IMR-90 (cell line): ENCODE results near the gene CTNNAL1. TPM values are rescaled to one million over a fixed set of nuclear protein-coding genes. Genes with fewer than 3 reads are reported as not detected.

Source experiments
- ATAC-seq: fragments of 200-7000 bp; cut with Tn5 transposase; 2 replicates; pipeline ENCODE4 v1.9.1; 2020; ENCODE audit warnings: low read depth, mild to moderate bottlenecking, moderate library complexity
- BruUV-seq: library from RNA; stranded (reverse); fragments of 400-500 nt; replicated peaks from 2 replicates; lab custom pipeline; 2021; lab: Mats Ljungman, UMichigan
- CTCF ChIA-PET: fragments of 300-600 bp; formaldehyde crosslinking; extraction: SDS; loops from one replicate; lab custom pipeline; 2021; ENCODE audit warnings: antibody characterized with exemption; lab: Yijun Ruan, JAX
- POLR2A ChIA-PET: fragments of 300-600 bp; sonication (Branson Sonifier 250); formaldehyde crosslinking; loops from one replicate; lab custom pipeline; 2022; ENCODE audit warnings: antibody characterized with exemption; ENCODE audit not compliant: unreplicated experiment; lab: Charles Lee
- DNase-seq: peaks from one replicate; pipeline ENCODE4 v3.0.0; 2013
- H2AFZ ChIP-seq: replicated peaks from 2 replicates; pipeline ENCODE3; 2013; ENCODE audit warnings: low read length, mild to moderate bottlenecking; ENCODE audit not compliant: poor library complexity
- H2AK5ac ChIP-seq: 2 replicates; pipeline ENCODE4 v1.6.1; 2013; ENCODE audit warnings: low read depth, low read length, inconsistent platforms
- H2AK9ac ChIP-seq: replicated peaks from 2 replicates; pipeline ENCODE3; 2013; ENCODE audit warnings: mild to moderate bottlenecking, low read depth, low read length, moderate library complexity; ENCODE audit not compliant: poor library complexity
- H2BK120ac ChIP-seq: 2 replicates; pipeline ENCODE4 v1.6.1; 2013; ENCODE audit warnings: low read depth, low read length, inconsistent platforms
- H2BK15ac ChIP-seq: 3 replicates; pipeline ENCODE4 v1.6.1; 2013; ENCODE audit warnings: low read depth, low read length, inconsistent platforms
- H2BK20ac ChIP-seq: 2 replicates; pipeline ENCODE4 v1.6.1; 2013; ENCODE audit warnings: low read depth, mild to moderate bottlenecking, inconsistent platforms, low read length, moderate library complexity
- H2BK5ac ChIP-seq: 2 replicates; pipeline ENCODE4 v1.6.1; 2013; ENCODE audit warnings: mild to moderate bottlenecking, low read depth, low read length, inconsistent platforms; ENCODE audit not compliant: poor library complexity, severe bottlenecking
- H3K14ac ChIP-seq: replicated peaks from 2 replicates; pipeline ENCODE4 v1.6.1; 2013; ENCODE audit warnings: low read depth, low read length, inconsistent platforms
- H3K18ac ChIP-seq: 2 replicates; pipeline ENCODE4 v1.6.1; 2013; ENCODE audit warnings: low read depth, low read length, control low read depth
- H3K23ac ChIP-seq: 2 replicates; pipeline ENCODE4 v1.6.1; 2013; ENCODE audit warnings: low read depth, low read length, inconsistent platforms
- H3K27ac ChIP-seq: 2 replicates; pipeline ENCODE4 v1.5.1; 2013; ENCODE audit warnings: mild to moderate bottlenecking, control low read depth, low read length; ENCODE audit not compliant: insufficient read depth
- H3K27me3 ChIP-seq: 2 replicates; pipeline ENCODE4 v1.6.1; 2013; ENCODE audit warnings: low read length; ENCODE audit not compliant: control insufficient read depth, insufficient read depth
- H3K36me3 ChIP-seq: 2 replicates; pipeline ENCODE4 v1.6.1; 2013; ENCODE audit warnings: low read length, mixed read lengths; ENCODE audit not compliant: control insufficient read depth, insufficient read depth
- H3K4ac ChIP-seq: 2 replicates; pipeline ENCODE4 v1.6.1; 2013; ENCODE audit warnings: low read depth, low read length, inconsistent platforms
- H3K4me1 ChIP-seq: 2 replicates; pipeline ENCODE4 v1.6.1; 2013; ENCODE audit warnings: low read length, mixed read lengths; ENCODE audit not compliant: control insufficient read depth, insufficient read depth
- H3K4me2 ChIP-seq: 2 replicates; pipeline ENCODE4 v1.6.1; 2013; ENCODE audit warnings: low read depth, mild to moderate bottlenecking, control low read depth, low read length, moderate library complexity
- H3K4me3 ChIP-seq: 2 replicates; pipeline ENCODE4 v1.5.1; 2013; ENCODE audit warnings: low read depth, mild to moderate bottlenecking, control low read depth, low read length, moderate library complexity; ENCODE audit not compliant: insufficient read depth
- H3K56ac ChIP-seq: 2 replicates; pipeline ENCODE4 v1.6.1; 2013; ENCODE audit warnings: low read length, inconsistent platforms; ENCODE audit not compliant: insufficient read depth; ENCODE audit errors: extremely low read depth
- H3K79me1 ChIP-seq, 2 experiments: 2 replicates each; pipeline ENCODE4 v1.6.1; 2013; ENCODE audit warnings: low read length in 2 of 2, inconsistent platforms in 1 of 2, low read depth in 1 of 2
- H3K9ac ChIP-seq: 2 replicates; pipeline ENCODE4 v1.6.1; 2013; ENCODE audit warnings: low read depth, low read length, control low read depth
- H3K9me1 ChIP-seq: 2 replicates; pipeline ENCODE4 v1.6.1; 2013; ENCODE audit warnings: low read length, inconsistent platforms; ENCODE audit not compliant: insufficient read depth
- H3K9me3 ChIP-seq: 2 replicates; pipeline ENCODE4 v1.6.1; 2013; ENCODE audit warnings: low read length; ENCODE audit not compliant: control insufficient read depth, insufficient read depth
- H4K20me1 ChIP-seq: 2 replicates; pipeline ENCODE4 v1.6.1; 2013; ENCODE audit warnings: low read length, inconsistent platforms; ENCODE audit not compliant: insufficient read depth
- H4K5ac ChIP-seq: 2 replicates; pipeline ENCODE4 v1.6.1; 2013; ENCODE audit warnings: mild to moderate bottlenecking, low read depth, low read length, control low read depth
- H4K8ac ChIP-seq, 2 experiments: 2 replicates each; pipeline ENCODE4 v1.6.1; 2013; ENCODE audit warnings: low read depth in 2 of 2, low read length in 2 of 2, control low read depth in 1 of 2, inconsistent platforms in 1 of 2
- H4K91ac ChIP-seq: 2 replicates; pipeline ENCODE4 v1.6.1; 2013; ENCODE audit warnings: low read depth, low read length, inconsistent platforms; ENCODE audit not compliant: insufficient read depth
- BHLHE40 ChIP-seq: fragments of 150-350 bp; IDR thresholded peaks from 2 replicates; pipeline ENCODE4 v1.6.1; 2016; ENCODE audit warnings: mild to moderate bottlenecking, low read depth, low read length
- CEBPB ChIP-seq: IDR thresholded peaks from 2 replicates; pipeline ENCODE4 v1.6.1; 2012; ENCODE audit warnings: low read depth, low read length, improper control_type of control experiment
- CHD1 ChIP-seq: IDR thresholded peaks from 2 replicates; pipeline ENCODE4 v1.6.1; 2012; ENCODE audit warnings: low read depth, low read length, improper control_type of control experiment
- FOS ChIP-seq: fragments of 150-350 bp; IDR thresholded peaks from 2 replicates; pipeline ENCODE4 v1.6.1; 2016; ENCODE audit warnings: low read depth, low read length
- MAFK ChIP-seq: IDR thresholded peaks from 2 replicates; pipeline ENCODE4 v1.6.1; 2012; ENCODE audit warnings: low read depth, low read length, improper control_type of control experiment
- MAZ ChIP-seq: IDR thresholded peaks from 2 replicates; pipeline ENCODE4 v1.6.1; 2012; ENCODE audit warnings: low read depth, mild to moderate bottlenecking, low read length, improper control_type of control experiment, moderate library complexity, borderline replicate concordance
- MXI1 ChIP-seq: IDR thresholded peaks from 2 replicates; pipeline ENCODE4 v1.6.1; 2012; ENCODE audit warnings: low read depth, mild to moderate bottlenecking, low read length, moderate library complexity, borderline replicate concordance
- NFE2L2 ChIP-seq: fragments of 150-350 bp; IDR thresholded peaks from 2 replicates; pipeline ENCODE4 v1.6.1; 2016; ENCODE audit warnings: low read depth, mild to moderate bottlenecking, low read length
- POLR2A ChIP-seq: IDR thresholded peaks from 2 replicates; pipeline ENCODE4 v1.6.1; 2012; ENCODE audit warnings: mild to moderate bottlenecking, low read depth, low read length
- RAD21 ChIP-seq: IDR thresholded peaks from 2 replicates; pipeline ENCODE4 v1.6.1; 2012; ENCODE audit warnings: low read length, improper control_type of control experiment
- RCOR1 ChIP-seq: IDR thresholded peaks from 2 replicates; pipeline ENCODE4 v1.6.1; 2012; ENCODE audit warnings: mild to moderate bottlenecking, low read length, improper control_type of control experiment; ENCODE audit not compliant: insufficient replicate concordance
- RFX5 ChIP-seq: IDR thresholded peaks from 2 replicates; pipeline ENCODE4 v1.8.0; 2012; ENCODE audit warnings: low read depth, mild to moderate bottlenecking, low read length, moderate library complexity
- SMC3 ChIP-seq: fragments of 150-350 bp; IDR thresholded peaks from 2 replicates; pipeline ENCODE4 v1.6.1; 2016; ENCODE audit warnings: low read depth, mild to moderate bottlenecking, antibody characterized with exemption, low read length, moderate library complexity
- WGBS, 2 experiments: methylation state at CpG; one replicate each; pipeline versions ENCODE4 v1.1.5 to v1.1.7; 2013; ENCODE audit warnings: missing lambda C conversion rate in 2 of 2; ENCODE audit not compliant: insufficient read length in 1 of 2; ENCODE audit errors: extremely low coverage in 2 of 2; 5-methylcytosine and 5-hydroxymethylcytosine counted together
- dilution Hi-C: fragments of 300-500 bp; cut with HindIII; formaldehyde crosslinking; loops from one replicate; pipeline ENCODE4 v1.14.3; 2018; ENCODE audit warnings: low sequenced_read_pairs; ENCODE audit not compliant: unreplicated experiment
- in situ Hi-C: fragments of 300-500 bp; cut with MboI; formaldehyde crosslinking; loops from 3 replicates; pipeline ENCODE4 v1.14.3; 2019; ENCODE audit warnings: low sequenced_read_pairs, inconsistent platforms, mixed read lengths
- intact Hi-C: fragments of 100-400 bp; cut with micrococcal nuclease; formaldehyde crosslinking; loops from 2 replicates; pipeline ENCODE4 v1.10.0; 2022
- polyA plus RNA-seq, 3 experiments: library from polyadenylated mRNA; depleted of rRNA; stranded (reverse); fragments of >200 nt; gene quantifications; 2 replicates each; pipeline ENCODE4 v1.2.3, GENCODE V29; 2012; ENCODE audit warnings: low replicate concordance in 1 of 3
- total RNA-seq: library from RNA; depleted of rRNA; stranded (reverse); fragments of >200 nt; gene quantifications from 2 replicates; pipeline ENCODE4 v1.2.3, GENCODE V29; 2012
- TF ChIP-seq, protein P1 (sequence below): fragments of 150-350 bp; IDR thresholded peaks from 2 replicates; pipeline ENCODE4 v1.6.1; 2017; ENCODE audit warnings: mild to moderate bottlenecking, antibody characterized with exemption, low read length, low read depth
- TF ChIP-seq, protein P2 (sequence below): fragments of 150-350 bp; IDR thresholded peaks from 2 replicates; pipeline ENCODE4 v1.6.1; 2016; ENCODE audit warnings: low read depth, mild to moderate bottlenecking, low read length, moderate library complexity, borderline replicate concordance
- TF ChIP-seq, protein P3 (sequence below): conservative IDR thresholded peaks from 2 replicates; pipeline ENCODE4 v1.5.1; 2012; ENCODE audit warnings: mild to moderate bottlenecking, low read depth, low read length, improper control_type of control experiment

The CTNNAL1 gene
- total and polyA plus RNA-seq, 2 of the 4 experiments (the other 2 are of a cell fraction) = 72.3 to 131 TPM

DNA sequence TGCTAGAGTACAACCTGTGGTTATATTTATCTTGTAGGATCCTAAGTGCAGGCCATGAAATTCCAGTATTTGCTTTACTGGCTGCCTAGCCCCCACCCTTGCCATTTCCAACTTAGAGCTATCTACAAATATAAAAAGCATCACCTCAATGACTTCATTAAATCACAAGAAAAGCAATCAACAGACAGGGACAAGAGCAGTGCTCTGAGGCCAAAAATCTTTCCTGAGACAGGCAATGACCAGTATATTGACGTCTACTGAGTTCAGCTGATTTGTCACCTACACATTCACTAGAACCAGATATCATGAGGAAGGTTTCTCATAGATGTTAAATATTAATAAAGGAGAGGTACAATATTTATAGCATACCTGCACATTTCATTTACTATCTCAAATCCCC lies 38.4 kb upstream of the CTNNAL1 start:
- Histone ChIP-seq H4K8ac (no peak overlapping the region), H3K79me1 (peaks cover 0 to 2% of the 10 kb centered on the region in 2 experiments; a peak in 2 of 4 replicates), H4K20me1 (no peaks in the 10 kb centered on the region), H2AK9ac (no peak overlapping the region), H4K5ac (no peak overlapping the region), H3K9me1 (no peaks in the 10 kb centered on the region), H3K4me1 (no peaks in the 10 kb centered on the region), H3K4me2 (no peak overlapping the region), H3K56ac (no peak overlapping the region), H3K9me3 (no peaks in the 10 kb centered on the region), H3K27ac (no peak overlapping the region), H2BK120ac (no peak overlapping the region), H3K9ac (no peak overlapping the region), H3K23ac (no peak overlapping the region), H2AK5ac (no peak overlapping the region), H2BK15ac (no peak overlapping the region), H2AFZ (no peak overlapping the region), H3K18ac (no peak overlapping the region), H3K36me3 (peaks cover 30% of the 10 kb centered on the region), H4K91ac (no peak overlapping the region), H3K27me3 (no peaks in the 10 kb centered on the region), H3K14ac (no peak overlapping the region), H2BK20ac (no peak overlapping the region), H3K4ac (no peak overlapping the region), H2BK5ac (no peak overlapping the region), H3K4me3 (no peak overlapping the region)
- dilution Hi-C loops = no loop called here
- POLR2A ChIA-PET = no interaction called here
- no CpG with 5 or more reads among the region's 1 CpG for WGBS, 2 experiments
- CTCF ChIA-PET = interaction anchor here (0.9 kb wide), 1 partner anchor 8 kb away, joined by 3 read pairs; no protein-coding TSS in a partner anchor
- TF ChIP-seq MXI1 = no peak
- no peak for TF ChIP-seq MAFK
- TF ChIP-seq, protein P1, sequence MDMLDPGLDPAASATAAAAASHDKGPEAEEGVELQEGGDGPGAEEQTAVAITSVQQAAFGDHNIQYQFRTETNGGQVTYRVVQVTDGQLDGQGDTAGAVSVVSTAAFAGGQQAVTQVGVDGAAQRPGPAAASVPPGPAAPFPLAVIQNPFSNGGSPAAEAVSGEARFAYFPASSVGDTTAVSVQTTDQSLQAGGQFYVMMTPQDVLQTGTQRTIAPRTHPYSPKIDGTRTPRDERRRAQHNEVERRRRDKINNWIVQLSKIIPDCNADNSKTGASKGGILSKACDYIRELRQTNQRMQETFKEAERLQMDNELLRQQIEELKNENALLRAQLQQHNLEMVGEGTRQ = no peak
- no peak for TF ChIP-seq SMC3
- TF ChIP-seq, protein P2, sequence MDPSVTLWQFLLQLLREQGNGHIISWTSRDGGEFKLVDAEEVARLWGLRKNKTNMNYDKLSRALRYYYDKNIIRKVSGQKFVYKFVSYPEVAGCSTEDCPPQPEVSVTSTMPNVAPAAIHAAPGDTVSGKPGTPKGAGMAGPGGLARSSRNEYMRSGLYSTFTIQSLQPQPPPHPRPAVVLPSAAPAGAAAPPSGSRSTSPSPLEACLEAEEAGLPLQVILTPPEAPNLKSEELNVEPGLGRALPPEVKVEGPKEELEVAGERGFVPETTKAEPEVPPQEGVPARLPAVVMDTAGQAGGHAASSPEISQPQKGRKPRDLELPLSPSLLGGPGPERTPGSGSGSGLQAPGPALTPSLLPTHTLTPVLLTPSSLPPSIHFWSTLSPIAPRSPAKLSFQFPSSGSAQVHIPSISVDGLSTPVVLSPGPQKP = no peak
- no peak for TF ChIP-seq FOS
- no peak for TF ChIP-seq MAZ
- no peak for TF ChIP-seq RAD21
- TF ChIP-seq BHLHE40 = no peak
- TF ChIP-seq CEBPB = no peak
- no peak for TF ChIP-seq RCOR1
- TF ChIP-seq, protein P3, sequence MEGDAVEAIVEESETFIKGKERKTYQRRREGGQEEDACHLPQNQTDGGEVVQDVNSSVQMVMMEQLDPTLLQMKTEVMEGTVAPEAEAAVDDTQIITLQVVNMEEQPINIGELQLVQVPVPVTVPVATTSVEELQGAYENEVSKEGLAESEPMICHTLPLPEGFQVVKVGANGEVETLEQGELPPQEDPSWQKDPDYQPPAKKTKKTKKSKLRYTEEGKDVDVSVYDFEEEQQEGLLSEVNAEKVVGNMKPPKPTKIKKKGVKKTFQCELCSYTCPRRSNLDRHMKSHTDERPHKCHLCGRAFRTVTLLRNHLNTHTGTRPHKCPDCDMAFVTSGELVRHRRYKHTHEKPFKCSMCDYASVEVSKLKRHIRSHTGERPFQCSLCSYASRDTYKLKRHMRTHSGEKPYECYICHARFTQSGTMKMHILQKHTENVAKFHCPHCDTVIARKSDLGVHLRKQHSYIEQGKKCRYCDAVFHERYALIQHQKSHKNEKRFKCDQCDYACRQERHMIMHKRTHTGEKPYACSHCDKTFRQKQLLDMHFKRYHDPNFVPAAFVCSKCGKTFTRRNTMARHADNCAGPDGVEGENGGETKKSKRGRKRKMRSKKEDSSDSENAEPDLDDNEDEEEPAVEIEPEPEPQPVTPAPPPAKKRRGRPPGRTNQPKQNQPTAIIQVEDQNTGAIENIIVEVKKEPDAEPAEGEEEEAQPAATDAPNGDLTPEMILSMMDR = no peak
- no peak for TF ChIP-seq POLR2A
- no peak for TF ChIP-seq RFX5
- TF ChIP-seq NFE2L2 = no peak
- no peak for TF ChIP-seq CHD1
- in situ Hi-C loops = loop anchor here (25.0 kb wide), 1 partner anchor 261 kb away; the partner anchor contains the start of gene EPB41L4B
- no TSS peak for BruUV-seq
- intact Hi-C loops = no loop called here
- DNase-seq (no peak), ATAC-seq (no peak)
